GM21390 (cell line): Measurements from ENCODE around the gene GADD45GIP1.
"Not testable (repeated sequence)": the region's sequence is repeated elsewhere in the genome, so short reads cannot be mapped to it uniquely, and the experiment has no call there.

ENCODE experiments used
- ATAC-seq: cut with Tn5 transposase; IDR thresholded peaks from one replicate; pipeline ENCODE4 v1.9.1; 2021; ENCODE audit not compliant: unreplicated experiment

GADD45GIP1 gene

GRCh38 chr19:12965017-12965811, 8.2 kb upstream of the GADD45GIP1 start:
- no peak for ATAC-seq

GRCh38 chr19:12959481-12959880, 2.5 kb upstream of the GADD45GIP1 start:
- no peak for ATAC-seq

- ATAC-seq = not testable (repeated sequence)
Observed at GRCh38 chr19:12957389-12957952, 448 bp upstream of the GADD45GIP1 start.

- ATAC-seq = no peak
Observed at GRCh38 chr19:12955996-12956395, 1.0 kb downstream of the GADD45GIP1 start.

GRCh38 chr19:12955575-12955974, 1.4 kb downstream of the GADD45GIP1 start:
- ATAC-seq = not testable (repeated sequence)

- ATAC-seq = no peak
Observed at GRCh38 chr19:12954612-12954962, 2.4 kb downstream of the GADD45GIP1 start.

- no peak for ATAC-seq
Observed at GRCh38 chr19:12953799-12954611, 3.0 kb downstream of the GADD45GIP1 start.

GRCh38 chr19:12953138-12953798, 3.8 kb downstream of the GADD45GIP1 start:
- no peak for ATAC-seq

GRCh38 chr19:12952488-12953137, 4.4 kb downstream of the GADD45GIP1 start:
- no peak for ATAC-seq

- ATAC-seq = not testable (repeated sequence)
Observed at GRCh38 chr19:12952050-12952449, 5.0 kb downstream of the GADD45GIP1 start.

GRCh38 chr19:12949363-12950283, 7.4 kb downstream of the GADD45GIP1 start:
- ATAC-seq = no peak

GRCh38 chr19:12948612-12949362, 8.2 kb downstream of the GADD45GIP1 start:
- ATAC-seq = no peak

GRCh38 chr19:12947702-12948611, 9.1 kb downstream of the GADD45GIP1 start:
- ATAC-seq = no peak

GRCh38 chr19:12946731-12947496, 10.1 kb downstream of the GADD45GIP1 start:
- no peak for ATAC-seq

- peak; percentile 28 for ATAC-seq
Observed at GRCh38 chr19:12946092-12946721, 10.8 kb downstream of the GADD45GIP1 start.

- peak; percentile 60 for ATAC-seq
Observed at GRCh38 chr19:12945479-12946091, 11.4 kb downstream of the GADD45GIP1 start, which contains the start of gene RAD23A. RAD23A (plus strand) TSS chr19:12945862; CDS start chr19:12945949, 87 bp downstream.
